WTC11 (cell line): Measurements from ENCODE around the gene MUC3A. TPM values are rescaled to one million over a fixed set of nuclear protein-coding genes. Genes with fewer than 3 reads are reported as not detected.
"Not testable (repeated sequence)": the region's sequence is repeated elsewhere in the genome, so short reads cannot be mapped to it uniquely, and the experiment has no call there.

ENCODE experiments used
- ATAC-seq: fragments of 200-7000 bp; cut with Tn5 transposase; 2 replicates; pipeline ENCODE4 v1.10.0; 2021; ENCODE audit warnings: mild to moderate bottlenecking, moderate library complexity
- CTCF ChIA-PET: fragments of 300-600 bp; sonication (Branson Sonifier 250); formaldehyde crosslinking; loops from one replicate; lab custom pipeline; 2021; ENCODE audit warnings: antibody characterized with exemption; lab: Charles Lee
- POLR2A ChIA-PET: fragments of 350-600 bp; sonication (Branson Sonifier 250); formaldehyde crosslinking; loops from one replicate; lab custom pipeline; 2021; ENCODE audit warnings: antibody characterized with exemption; lab: Charles Lee
- DNase-seq: peaks from one replicate; pipeline ENCODE4 v3.0.0; 2021; ENCODE audit warnings: low spot score
- H3K27ac Mint-ChIP-seq: 2 replicates; pipeline ENCODE4 v1.8.0; 2021; ENCODE audit warnings: mixed read lengths
- H3K27me3 Mint-ChIP-seq: 2 replicates; pipeline ENCODE4 v1.8.0; 2021; ENCODE audit warnings: low read depth, mild to moderate bottlenecking, moderate library complexity, mixed read lengths
- H3K36me3 Mint-ChIP-seq: 2 replicates; pipeline ENCODE4 v1.8.0; 2021; ENCODE audit warnings: mixed read lengths
- H3K4me1 Mint-ChIP-seq: 2 replicates; pipeline ENCODE4 v1.8.0; 2022; ENCODE audit warnings: mixed read lengths
- H3K4me3 Mint-ChIP-seq: 2 replicates; pipeline ENCODE4 v1.8.0; 2021; ENCODE audit warnings: mild to moderate bottlenecking, moderate library complexity, mixed read lengths
- H3K9me3 Mint-ChIP-seq: 2 replicates; pipeline ENCODE4 v1.8.0; 2021; ENCODE audit warnings: mixed read lengths
- ATF1 ChIP-seq: sonication (generic); formaldehyde crosslinking; IDR thresholded peaks from 2 replicates; pipeline ENCODE4 v1.8.1; 2023; ENCODE audit warnings: mild to moderate bottlenecking, moderate library complexity, missing genetic modification reagents
- CREB1 ChIP-seq: sonication (generic); formaldehyde crosslinking; IDR thresholded peaks from 2 replicates; pipeline ENCODE4 v1.8.0; 2023; ENCODE audit warnings: mild to moderate bottlenecking, missing genetic modification reagents
- E2F5 ChIP-seq: sonication (generic); formaldehyde crosslinking; IDR thresholded peaks from 2 replicates; pipeline ENCODE4 v1.8.1; 2022; ENCODE audit warnings: mild to moderate bottlenecking, moderate library complexity, missing genetic modification reagents
- EMX1 ChIP-seq: fragments of 250-450 bp; sonication (Bioruptor Pico); IDR thresholded peaks from 2 replicates; pipeline ENCODE4 v1.8.0; 2021; ENCODE audit warnings: mild to moderate bottlenecking
- GTF2I ChIP-seq: fragments of 250-450 bp; sonication (Bioruptor Pico); conservative IDR thresholded peaks from 2 replicates; pipeline ENCODE4 v1.4.0; 2021; ENCODE audit warnings: mild to moderate bottlenecking
- MAX ChIP-seq: sonication (generic); formaldehyde crosslinking; IDR thresholded peaks from 2 replicates; pipeline ENCODE4 v1.8.0; 2022; ENCODE audit warnings: mild to moderate bottlenecking, missing genetic modification reagents
- NR1H2 ChIP-seq: sonication (generic); formaldehyde crosslinking; IDR thresholded peaks from 2 replicates; pipeline ENCODE4 v1.9.0; 2021; ENCODE audit warnings: mild to moderate bottlenecking, moderate library complexity, missing genetic modification reagents
- NR2C2 ChIP-seq: sonication (generic); formaldehyde crosslinking; IDR thresholded peaks from 2 replicates; pipeline ENCODE4 v1.8.0; 2022; ENCODE audit warnings: mild to moderate bottlenecking, missing genetic modification reagents
- PRDM15 ChIP-seq: sonication (generic); formaldehyde crosslinking; IDR thresholded peaks from 2 replicates; pipeline ENCODE4 v1.8.0; 2022; ENCODE audit warnings: missing genetic modification reagents
- SP1 ChIP-seq: sonication (generic); formaldehyde crosslinking; conservative IDR thresholded peaks from 2 replicates; pipeline ENCODE4 v1.8.1; 2022; ENCODE audit warnings: missing genetic modification reagents
- TEAD4 ChIP-seq: sonication (generic); formaldehyde crosslinking; IDR thresholded peaks from 2 replicates; pipeline ENCODE4 v1.8.0; 2022; ENCODE audit warnings: mild to moderate bottlenecking, missing genetic modification reagents
- ZNF138 ChIP-seq: sonication (generic); formaldehyde crosslinking; conservative IDR thresholded peaks from 2 replicates; pipeline ENCODE4 v1.8.1; 2022; ENCODE audit warnings: mild to moderate bottlenecking, moderate library complexity, missing genetic modification reagents
- ZNF232 ChIP-seq: sonication (generic); formaldehyde crosslinking; IDR thresholded peaks from 2 replicates; pipeline ENCODE4 v1.8.0; 2022; ENCODE audit warnings: mild to moderate bottlenecking, missing genetic modification reagents
- ZNF671 ChIP-seq: fragments of 250-450 bp; sonication (Bioruptor Pico); IDR thresholded peaks from 2 replicates; pipeline ENCODE4 v1.8.0; 2021; ENCODE audit warnings: mild to moderate bottlenecking
- total RNA-seq: library from RNA; stranded (reverse); gene quantifications from 3 replicates; pipeline ENCODE4 v1.2.3, GENCODE V29; 2021
- TF ChIP-seq, protein P1 (sequence below): fragments of 250-450 bp; sonication (Bioruptor Pico); IDR thresholded peaks from 2 replicates; pipeline ENCODE4 v1.9.0; 2021; ENCODE audit warnings: mild to moderate bottlenecking
- TF ChIP-seq, protein P2 (sequence below): fragments of 250-450 bp; sonication (Bioruptor Pico); IDR thresholded peaks from 2 replicates; pipeline ENCODE4 v1.9.0; 2021; ENCODE audit warnings: moderate library complexity, mild to moderate bottlenecking, inconsistent platforms, borderline replicate concordance
- TF ChIP-seq, protein P3 (sequence below): fragments of 250-450 bp; sonication (Bioruptor Pico); IDR thresholded peaks from 2 replicates; pipeline ENCODE4 v2.1.2; 2022; ENCODE audit warnings: mild to moderate bottlenecking, moderate library complexity
- TF ChIP-seq, protein P4 (sequence below): fragments of 250-450 bp; sonication (Bioruptor Pico); IDR thresholded peaks from 2 replicates; pipeline ENCODE4 v1.8.0; 2021; ENCODE audit warnings: mild to moderate bottlenecking

Gene MUC3A
- total RNA-seq, 1 experiment from 2014 or later, result 50.6 TPM

DNA sequence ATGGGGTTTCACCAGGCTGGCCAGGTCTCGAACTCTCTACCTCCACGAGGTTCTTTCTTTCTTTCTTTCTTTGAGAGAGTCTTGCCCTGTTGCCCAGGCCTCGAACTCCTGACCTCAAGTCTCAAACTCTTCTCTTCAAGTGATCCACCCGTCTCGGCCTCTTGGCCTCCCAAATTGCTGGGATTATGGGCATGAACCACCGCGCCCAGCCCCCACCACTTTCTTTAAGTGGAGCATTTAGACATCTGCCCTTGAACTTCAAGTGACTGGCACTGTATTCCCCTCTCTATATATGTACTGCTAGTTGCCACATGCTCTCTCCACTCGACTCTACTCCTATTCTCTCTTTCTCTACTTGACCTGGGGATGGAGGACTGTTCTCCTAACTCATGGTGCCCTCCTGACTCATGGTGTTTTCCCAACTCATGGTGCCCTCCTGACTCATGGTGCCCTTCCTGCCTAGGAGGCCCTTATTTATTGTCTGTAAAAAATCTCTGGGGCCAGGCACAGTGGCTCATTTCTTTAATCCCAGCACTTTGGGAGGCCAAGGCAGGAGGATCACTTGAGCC, 34.4 kb upstream of the MUC3A start (continued):
- TF ChIP-seq, protein P1, sequence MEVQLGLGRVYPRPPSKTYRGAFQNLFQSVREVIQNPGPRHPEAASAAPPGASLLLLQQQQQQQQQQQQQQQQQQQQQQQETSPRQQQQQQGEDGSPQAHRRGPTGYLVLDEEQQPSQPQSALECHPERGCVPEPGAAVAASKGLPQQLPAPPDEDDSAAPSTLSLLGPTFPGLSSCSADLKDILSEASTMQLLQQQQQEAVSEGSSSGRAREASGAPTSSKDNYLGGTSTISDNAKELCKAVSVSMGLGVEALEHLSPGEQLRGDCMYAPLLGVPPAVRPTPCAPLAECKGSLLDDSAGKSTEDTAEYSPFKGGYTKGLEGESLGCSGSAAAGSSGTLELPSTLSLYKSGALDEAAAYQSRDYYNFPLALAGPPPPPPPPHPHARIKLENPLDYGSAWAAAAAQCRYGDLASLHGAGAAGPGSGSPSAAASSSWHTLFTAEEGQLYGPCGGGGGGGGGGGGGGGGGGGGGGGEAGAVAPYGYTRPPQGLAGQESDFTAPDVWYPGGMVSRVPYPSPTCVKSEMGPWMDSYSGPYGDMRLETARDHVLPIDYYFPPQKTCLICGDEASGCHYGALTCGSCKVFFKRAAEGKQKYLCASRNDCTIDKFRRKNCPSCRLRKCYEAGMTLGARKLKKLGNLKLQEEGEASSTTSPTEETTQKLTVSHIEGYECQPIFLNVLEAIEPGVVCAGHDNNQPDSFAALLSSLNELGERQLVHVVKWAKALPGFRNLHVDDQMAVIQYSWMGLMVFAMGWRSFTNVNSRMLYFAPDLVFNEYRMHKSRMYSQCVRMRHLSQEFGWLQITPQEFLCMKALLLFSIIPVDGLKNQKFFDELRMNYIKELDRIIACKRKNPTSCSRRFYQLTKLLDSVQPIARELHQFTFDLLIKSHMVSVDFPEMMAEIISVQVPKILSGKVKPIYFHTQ, result no peak
- TF ChIP-seq MAX (CRISPR knock-in tag) (no peak), ATF1 (CRISPR knock-in tag) (no peak), ZNF671 (CRISPR knock-in tag) (no peak), NR2C2 (CRISPR knock-in tag) (no peak)
- TF ChIP-seq, all 79 proteins: peak for 0

DNA sequence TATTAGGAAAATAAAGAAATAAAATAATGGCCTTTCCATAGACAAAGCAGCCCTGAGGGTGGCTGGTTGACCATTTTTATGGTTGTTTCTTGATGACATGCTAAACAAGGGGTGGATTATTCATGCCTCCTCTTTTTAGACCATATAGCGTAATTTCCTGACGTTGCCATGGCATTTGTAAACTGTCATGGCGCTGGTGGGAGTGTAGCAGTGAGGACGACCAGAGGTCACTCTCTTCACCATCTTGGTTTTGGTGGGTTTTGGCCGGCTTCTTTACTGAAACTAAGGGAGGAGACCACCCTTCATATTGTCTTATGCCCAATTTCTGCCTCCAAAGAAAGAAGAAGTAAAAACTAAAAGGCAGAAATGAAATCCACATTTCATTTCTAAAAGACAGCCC, 30.0 kb upstream of the MUC3A start:
- POLR2A ChIA-PET, H3K4me3 Mint-ChIP-seq, H3K27ac Mint-ChIP-seq, ATAC-seq, DNase-seq, H3K27me3 Mint-ChIP-seq, H3K36me3 Mint-ChIP-seq, CTCF ChIA-PET: not testable (repeated sequence)
- H3K9me3 Mint-ChIP-seq, result peaks cover 13% of the 10 kb centered on the region
- H3K4me1 Mint-ChIP-seq, result peaks cover 36% of the 10 kb centered on the region

DNA sequence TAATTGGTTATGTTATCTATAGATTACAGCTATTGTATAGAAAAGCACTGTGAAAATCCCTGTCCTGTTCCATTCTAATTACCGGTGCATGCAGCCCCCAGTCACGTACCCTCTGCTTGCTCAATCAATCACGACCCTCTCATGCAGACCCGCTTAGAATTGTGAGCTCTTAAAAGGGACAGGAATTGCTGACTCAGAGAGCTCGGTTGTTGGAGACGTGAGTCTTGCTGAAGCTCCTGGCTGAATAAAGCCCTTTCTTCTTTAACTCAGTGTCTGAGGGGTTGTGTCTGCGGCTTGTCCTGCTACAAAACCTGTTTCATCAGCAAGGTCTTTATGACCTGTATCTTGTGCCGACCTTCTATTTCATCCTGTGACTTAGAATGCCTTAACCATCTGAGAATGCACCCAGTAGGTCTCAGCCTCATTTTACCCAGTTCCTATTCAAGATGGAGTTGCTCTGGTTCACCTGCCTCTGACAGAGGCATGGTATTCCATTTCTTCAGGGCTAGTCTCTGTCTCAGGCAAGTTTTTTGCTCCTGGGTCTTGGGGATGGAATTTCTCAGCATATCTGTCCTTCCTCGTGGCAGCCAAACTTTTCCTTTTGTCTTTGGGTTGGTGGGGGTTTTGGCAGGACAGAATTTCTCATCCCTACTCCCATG, 29.4 kb upstream of the MUC3A start:
- H3K4me3 Mint-ChIP-seq, ATAC-seq, H3K36me3 Mint-ChIP-seq, DNase-seq, POLR2A ChIA-PET, CTCF ChIA-PET, H3K27me3 Mint-ChIP-seq: not testable (repeated sequence)
- peaks cover 36% of the 10 kb centered on the region for H3K4me1 Mint-ChIP-seq
- peaks cover 13% of the 10 kb centered on the region for H3K9me3 Mint-ChIP-seq
- peak overlapping the region; percentile 59; the same call in 1 of the 2 replicates for H3K27ac Mint-ChIP-seq

- no peak for DNase-seq
- no peak overlapping the region for H3K4me3 Mint-ChIP-seq
- TF ChIP-seq, protein P2, sequence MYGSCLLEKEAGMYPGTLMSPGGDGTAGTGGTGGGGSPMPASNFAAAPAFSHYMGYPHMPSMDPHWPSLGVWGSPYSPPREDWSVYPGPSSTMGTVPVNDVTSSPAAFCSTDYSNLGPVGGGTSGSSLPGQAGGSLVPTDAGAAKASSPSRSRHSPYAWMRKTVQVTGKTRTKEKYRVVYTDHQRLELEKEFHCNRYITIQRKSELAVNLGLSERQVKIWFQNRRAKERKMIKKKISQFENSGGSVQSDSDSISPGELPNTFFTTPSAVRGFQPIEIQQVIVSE (CRISPR knock-in tag), result no peak
- TF ChIP-seq SP1, result no peak
- no peak for TF ChIP-seq NR1H2 (CRISPR knock-in tag)
- TF ChIP-seq, protein P3, sequence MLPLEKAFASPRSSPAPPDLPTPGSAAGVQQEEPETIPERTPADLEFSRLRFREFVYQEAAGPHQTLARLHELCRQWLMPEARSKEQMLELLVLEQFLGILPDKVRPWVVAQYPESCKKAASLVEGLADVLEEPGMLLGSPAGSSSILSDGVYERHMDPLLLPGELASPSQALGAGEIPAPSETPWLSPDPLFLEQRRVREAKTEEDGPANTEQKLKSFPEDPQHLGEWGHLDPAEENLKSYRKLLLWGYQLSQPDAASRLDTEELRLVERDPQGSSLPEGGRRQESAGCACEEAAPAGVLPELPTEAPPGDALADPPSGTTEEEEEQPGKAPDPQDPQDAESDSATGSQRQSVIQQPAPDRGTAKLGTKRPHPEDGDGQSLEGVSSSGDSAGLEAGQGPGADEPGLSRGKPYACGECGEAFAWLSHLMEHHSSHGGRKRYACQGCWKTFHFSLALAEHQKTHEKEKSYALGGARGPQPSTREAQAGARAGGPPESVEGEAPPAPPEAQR (CRISPR knock-in tag), result no peak
- TF ChIP-seq MAX (CRISPR knock-in tag), result no peak
- no peak for TF ChIP-seq GTF2I
- TF ChIP-seq ZNF232 (CRISPR knock-in tag), result no peak
- TF ChIP-seq, protein P4, sequence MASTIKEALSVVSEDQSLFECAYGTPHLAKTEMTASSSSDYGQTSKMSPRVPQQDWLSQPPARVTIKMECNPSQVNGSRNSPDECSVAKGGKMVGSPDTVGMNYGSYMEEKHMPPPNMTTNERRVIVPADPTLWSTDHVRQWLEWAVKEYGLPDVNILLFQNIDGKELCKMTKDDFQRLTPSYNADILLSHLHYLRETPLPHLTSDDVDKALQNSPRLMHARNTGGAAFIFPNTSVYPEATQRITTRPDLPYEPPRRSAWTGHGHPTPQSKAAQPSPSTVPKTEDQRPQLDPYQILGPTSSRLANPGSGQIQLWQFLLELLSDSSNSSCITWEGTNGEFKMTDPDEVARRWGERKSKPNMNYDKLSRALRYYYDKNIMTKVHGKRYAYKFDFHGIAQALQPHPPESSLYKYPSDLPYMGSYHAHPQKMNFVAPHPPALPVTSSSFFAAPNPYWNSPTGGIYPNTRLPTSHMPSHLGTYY (CRISPR knock-in tag), result no peak
- no peak for TF ChIP-seq E2F5 (CRISPR knock-in tag)
- TF ChIP-seq TEAD4 (CRISPR knock-in tag), result no peak
- TF ChIP-seq EMX1 (CRISPR knock-in tag), result no peak
- TF ChIP-seq ZNF138 (CRISPR knock-in tag), result no peak
- no peak for TF ChIP-seq PRDM15 (CRISPR knock-in tag)
- no peak for TF ChIP-seq CREB1 (CRISPR knock-in tag)
- no peaks in the 10 kb centered on the region for H3K27me3 Mint-ChIP-seq
- CTCF ChIA-PET, result no interaction called here
- POLR2A ChIA-PET, result interaction anchor here (1.0 kb wide), 1 partner anchor 45 kb away, joined by 3 read pairs; no protein-coding TSS in a partner anchor
- no peak overlapping the region for H3K27ac Mint-ChIP-seq
- H3K9me3 Mint-ChIP-seq, result peaks cover 13% of the 10 kb centered on the region
- H3K36me3 Mint-ChIP-seq, result peaks cover 6% of the 10 kb centered on the region
- peak; percentile 32; the same call in 1 of the 2 replicates for ATAC-seq
- H3K4me1 Mint-ChIP-seq, result peaks cover 36% of the 10 kb centered on the region
Observed at GRCh38 chr7:100921039-100921438, 28.3 kb upstream of the MUC3A start.
